ENCODE data around the gene TXNL4B.
"Not testable (repeated sequence)": the region's sequence is repeated elsewhere in the genome, so short reads cannot be mapped to it uniquely, and the experiment has no call there.

TXNL4B gene

DNA sequence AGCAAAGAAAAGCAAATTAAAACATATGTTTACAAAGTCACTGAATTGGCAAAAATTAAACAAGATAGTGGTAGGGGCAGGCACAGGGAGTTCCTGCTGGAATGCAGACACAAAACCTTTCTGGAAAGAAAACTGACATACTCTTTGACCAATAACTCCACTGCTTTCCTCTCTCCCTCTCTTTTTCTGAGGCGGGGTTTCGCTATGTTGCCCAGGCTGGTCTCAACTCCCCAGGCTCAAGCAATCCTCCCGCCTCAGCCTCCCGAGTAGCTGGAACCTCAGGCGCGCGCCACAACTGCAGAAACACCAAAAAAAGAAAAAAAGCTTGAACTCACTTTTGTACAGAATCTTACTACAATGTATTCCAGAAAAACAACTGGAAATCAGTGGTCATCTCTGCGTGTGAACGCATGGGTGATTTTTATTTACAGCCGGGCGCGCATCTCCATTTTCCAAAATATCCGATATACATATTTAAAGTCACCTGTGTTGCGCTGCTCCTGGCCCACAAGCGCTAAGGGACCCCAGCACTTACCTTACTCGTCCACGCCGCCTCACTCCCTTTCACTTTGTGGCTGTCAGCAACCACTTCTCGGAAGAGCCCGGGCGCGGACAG lies 480 bp downstream of the TXNL4B start:
- peak; percentile 22 for DNase-seq (ENCODE audit: extremely low read depth, low read depth)

DNA sequence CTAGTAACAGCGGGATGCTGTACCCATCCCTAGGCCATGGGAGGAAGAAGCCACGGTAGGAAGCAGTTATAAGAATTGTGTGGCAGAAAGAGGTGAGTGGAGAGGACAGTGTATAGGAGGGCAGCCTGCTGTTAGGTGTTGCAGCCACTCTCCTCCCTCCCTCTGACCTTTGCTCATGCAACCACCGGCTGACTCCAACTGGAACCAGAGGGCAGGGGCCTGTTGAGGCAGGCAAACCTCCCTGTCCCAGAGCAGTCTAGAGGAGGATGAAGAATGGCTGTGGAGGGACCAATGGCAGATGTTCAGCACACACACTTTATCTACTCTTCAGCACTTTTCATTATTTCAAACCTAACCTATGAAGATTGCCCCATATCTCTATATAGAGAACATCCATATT lies 2.2 kb downstream of the TXNL4B start:
- DNase-seq (ENCODE audit: extremely low read depth, low read depth): no peak
- TF ChIP-seq CTCF (IDR thresholded peaks at IDR 0.05; ENCODE audit: low read depth, low read length): no peak

More for the DNA sequence above, 480 bp downstream of the TXNL4B start:
- no peak for TF ChIP-seq CTCF (IDR thresholded peaks at IDR 0.05; ENCODE audit: low read depth, low read length)

GRCh38 chr16:72085002-72085401 lies 8.4 kb downstream of the TXNL4B start:
- no peak for DNase-seq (ENCODE audit: extremely low read depth, low read depth)
- no peak for TF ChIP-seq CTCF (IDR thresholded peaks at IDR 0.05; ENCODE audit: low read depth, low read length)

DNA sequence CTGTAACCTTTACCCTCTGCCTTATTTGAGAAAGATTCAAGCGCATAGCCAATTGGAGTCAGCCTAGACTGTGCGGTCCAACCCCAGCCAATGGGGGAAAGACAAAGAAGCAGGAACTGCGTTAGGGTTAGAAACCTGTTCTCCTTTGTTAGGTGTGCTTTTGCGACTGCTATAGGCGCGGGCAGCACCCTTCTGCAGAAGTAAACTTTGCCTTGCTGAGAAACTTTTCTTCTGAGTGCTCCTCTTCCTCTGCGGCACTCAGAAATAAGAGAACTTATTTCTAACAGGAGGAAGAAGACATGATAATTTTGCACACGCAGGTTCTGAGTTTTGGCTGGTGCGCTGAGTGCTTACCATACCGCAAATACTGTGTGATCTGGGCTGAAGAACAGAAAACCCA lies 9.0 kb downstream of the TXNL4B start:
- no peak for DNase-seq (ENCODE audit: extremely low read depth, low read depth)
- TF ChIP-seq CTCF (IDR thresholded peaks at IDR 0.05; ENCODE audit: low read depth, low read length): no peak

DNA sequence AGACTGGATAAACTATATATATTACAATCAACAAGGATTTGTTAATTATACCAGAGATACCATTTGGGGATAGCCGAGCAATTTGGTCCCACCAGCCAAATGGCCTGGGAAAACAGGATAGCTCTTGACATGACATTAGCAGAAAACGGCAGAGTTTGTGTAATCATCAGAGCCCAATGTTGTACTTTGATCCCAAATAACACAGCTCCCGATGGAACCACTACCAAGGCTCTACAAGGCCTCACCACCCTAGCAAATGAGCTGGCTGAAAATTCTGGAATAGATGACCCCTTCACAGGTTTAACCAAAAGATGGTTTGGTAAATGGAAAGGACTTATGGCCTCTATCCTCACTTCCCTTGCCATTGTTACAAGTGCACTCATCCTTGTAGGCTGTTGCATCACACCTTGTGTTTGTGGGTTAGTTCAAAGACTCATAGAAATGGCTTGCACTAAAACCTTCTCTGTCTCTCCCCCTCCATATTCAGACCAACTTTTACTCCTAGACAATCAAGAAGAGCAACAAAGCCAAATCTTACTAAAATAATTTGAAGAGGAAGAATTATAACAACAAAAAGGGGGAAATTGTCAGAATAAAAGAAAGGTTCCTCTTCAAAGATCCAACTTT lies 9.5 kb downstream of the TXNL4B start:
- no peak for TF ChIP-seq CTCF (IDR thresholded peaks at IDR 0.05; ENCODE audit: low read depth, low read length)

GRCh38 chr16:72076991-72077706 lies 16.3 kb downstream of the TXNL4B start:
- DNase-seq (ENCODE audit: extremely low read depth, low read depth): not testable (repeated sequence)

More for the DNA sequence above, 9.5 kb downstream of the TXNL4B start:
- DNase-seq (ENCODE audit: extremely low read depth, low read depth): no peak

DNA sequence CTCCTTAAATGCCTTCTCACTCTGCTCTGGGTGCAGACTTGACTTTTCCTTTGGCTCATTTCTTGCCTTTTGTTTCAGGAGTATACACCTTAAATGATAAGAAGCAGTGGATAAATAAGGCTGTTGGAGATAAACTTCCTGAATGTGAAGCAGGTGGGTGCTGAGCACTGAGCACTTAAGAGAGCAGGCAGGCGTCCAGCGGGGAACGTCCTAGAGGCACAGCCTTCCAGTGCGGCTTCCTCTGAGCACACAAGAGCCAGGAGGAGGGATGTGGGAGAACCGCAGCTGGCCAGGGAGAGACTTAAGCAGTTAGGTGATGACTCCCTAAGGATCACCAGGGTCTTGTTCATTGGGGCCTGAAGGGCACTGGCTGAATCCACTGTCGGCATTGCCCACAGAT lies 18.4 kb downstream of the TXNL4B start:
- DNase-seq (ENCODE audit: extremely low read depth, low read depth): not testable (repeated sequence)

DNA sequence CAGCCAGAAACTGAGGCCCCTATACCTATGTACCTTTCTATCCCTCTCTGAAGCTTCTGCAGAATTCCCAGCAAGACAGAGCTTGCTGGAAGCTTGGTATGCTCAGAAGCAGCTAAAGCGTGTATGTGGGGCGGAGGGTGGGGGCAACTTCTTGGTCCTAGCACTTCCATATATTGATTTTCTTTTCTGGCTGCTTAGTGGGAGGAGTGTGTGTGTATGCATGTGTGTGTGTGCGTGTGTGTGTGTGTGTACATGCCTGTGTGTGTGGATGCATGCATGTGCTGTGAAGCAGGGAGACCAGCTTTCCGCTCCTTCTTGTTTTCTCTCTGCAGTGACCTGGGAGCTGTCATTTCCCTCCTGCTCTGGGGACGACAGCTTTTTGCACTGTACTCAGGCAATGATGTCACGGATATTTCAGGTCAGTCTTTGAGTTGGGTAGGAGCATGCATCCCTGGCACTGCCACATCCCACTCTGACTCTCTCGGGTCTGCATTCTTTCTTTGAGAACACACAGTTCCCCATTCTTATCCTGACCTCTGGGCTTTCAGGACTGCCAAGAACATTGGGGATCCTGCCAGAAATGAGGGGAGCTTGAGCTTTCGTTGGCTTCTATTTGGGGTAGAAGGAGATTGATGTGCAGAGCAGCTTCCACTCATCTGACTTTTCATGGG lies 19.7 kb downstream of the TXNL4B start:
- DNase-seq (ENCODE audit: extremely low read depth, low read depth): no peak
- no peak for TF ChIP-seq CTCF (IDR thresholded peaks at IDR 0.05; ENCODE audit: low read depth, low read length)

Data from AG09319 (cell line).